GM18951 (cell line): ENCODE data around the gene NPAS3.

Experiments
- POLR2A ChIP-seq: IDR thresholded peaks from 4 replicates; pipeline ENCODE4 v1.6.1; 2011; ENCODE audit warnings: mild to moderate bottlenecking; ENCODE audit not compliant: insufficient read length, insufficient read depth; ENCODE audit errors: extremely low read depth
- in situ Hi-C: fragments of 300-500 bp; cut with MboI; formaldehyde crosslinking; loops from one replicate; pipeline ENCODE4 v1.12.0; 2022; ENCODE audit warnings: low sequenced_read_pairs, mixed read lengths, inconsistent platforms; ENCODE audit not compliant: unreplicated experiment

NPAS3 gene

GRCh38 chr14:33679461-33680225 lies 741.0 kb downstream of the NPAS3 start:
- in situ Hi-C loops = no loop called here
- no peak for TF ChIP-seq POLR2A

GRCh38 chr14:33680873-33681272 lies 742.2 kb downstream of the NPAS3 start:
- in situ Hi-C loops = no loop called here
- TF ChIP-seq POLR2A = no peak

GRCh38 chr14:33682760-33683159 lies 744.1 kb downstream of the NPAS3 start:
- in situ Hi-C loops = no loop called here
- no peak for TF ChIP-seq POLR2A

- in situ Hi-C loops = no loop called here
- TF ChIP-seq POLR2A = no peak
Observed at GRCh38 chr14:33685026-33685425, 746.3 kb downstream of the NPAS3 start.

- TF ChIP-seq POLR2A = no peak
- in situ Hi-C loops = no loop called here
Observed at GRCh38 chr14:33685698-33686097, 747.0 kb downstream of the NPAS3 start.

- in situ Hi-C loops = no loop called here
- TF ChIP-seq POLR2A = no peak
Observed at GRCh38 chr14:33686218-33686617, 747.5 kb downstream of the NPAS3 start.

- in situ Hi-C loops = no loop called here
- no peak for TF ChIP-seq POLR2A
Observed at GRCh38 chr14:33686856-33687255, 748.2 kb downstream of the NPAS3 start.

GRCh38 chr14:33689680-33690079 lies 751.0 kb downstream of the NPAS3 start:
- in situ Hi-C loops = no loop called here
- TF ChIP-seq POLR2A = no peak

GRCh38 chr14:33691907-33692306 lies 753.2 kb downstream of the NPAS3 start:
- in situ Hi-C loops = no loop called here
- TF ChIP-seq POLR2A = no peak

GRCh38 chr14:33692762-33693161 lies 754.1 kb downstream of the NPAS3 start:
- no peak for TF ChIP-seq POLR2A

GRCh38 chr14:33693237-33693636 lies 754.6 kb downstream of the NPAS3 start:
- in situ Hi-C loops = no loop called here
- TF ChIP-seq POLR2A = no peak

More at GRCh38 chr14:33692762-33693161, 754.1 kb downstream of the NPAS3 start:
- in situ Hi-C loops = no loop called here

- in situ Hi-C loops = no loop called here
- no peak for TF ChIP-seq POLR2A
Observed at GRCh38 chr14:33696165-33696564, 757.5 kb downstream of the NPAS3 start.

GRCh38 chr14:33699300-33699983 lies 760.8 kb downstream of the NPAS3 start:
- TF ChIP-seq POLR2A = no peak
- in situ Hi-C loops = no loop called here

GRCh38 chr14:33700052-33700451 lies 761.4 kb downstream of the NPAS3 start:
- in situ Hi-C loops = no loop called here
- TF ChIP-seq POLR2A = no peak
